ENCODE measurements around the gene ZIC1. TPM values are rescaled to one million over a fixed set of nuclear protein-coding genes. Genes with fewer than 3 reads are reported as not detected.

ZIC1 gene
- total and polyA plus RNA-seq, 7 experiments from 2014 or later: not detected

DNA sequence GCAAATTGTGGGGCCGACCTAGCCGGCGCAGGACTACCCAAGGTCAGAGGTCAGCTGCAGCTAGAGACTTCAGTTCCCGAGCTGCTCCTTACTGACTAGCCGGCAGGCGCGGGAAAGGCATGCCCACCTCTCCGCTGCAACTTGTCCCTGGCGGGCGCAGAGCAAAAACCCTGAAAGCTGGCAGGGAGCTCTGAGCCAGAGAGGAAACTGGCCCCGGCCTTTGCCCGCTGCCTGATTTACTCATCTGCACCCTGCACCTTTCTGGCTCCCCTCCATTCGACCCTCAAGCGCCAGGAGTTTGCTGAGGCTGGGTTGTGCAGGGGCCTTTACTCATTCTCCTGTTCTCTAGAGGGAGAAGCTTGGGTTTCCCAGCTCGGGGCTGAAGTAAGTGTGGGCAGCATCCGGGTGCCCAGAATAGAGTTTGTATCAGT lies 4.3 kb upstream of the ZIC1 start:
- Histone ChIP-seq H3K4me1 (ENCODE audit: control insufficient read depth in 2 of 2, insufficient read depth in 2 of 2, low read length in 2 of 2) (no peaks in the 10 kb centered on the region), H3K36me3 (ENCODE audit: control insufficient read depth in 2 of 3, insufficient read depth in 3 of 3, low read length in 3 of 3) (no peaks in the 10 kb centered on the region), H3K27ac (ENCODE audit: low read depth, low read length) (no peak overlapping the region), H3K4me3 (ENCODE audit: low read length) (no peak overlapping the region), H3K9me3 (ENCODE audit: control insufficient read depth in 2 of 3, low read length in 3 of 3) (peaks cover 0 to 15% (median 0%) of the 10 kb centered on the region in 3 experiments), H3K27me3 (ENCODE audit: control insufficient read depth in 2 of 2, insufficient read depth in 2 of 2, low read length in 2 of 2) (peaks cover 0 to 10% of the 10 kb centered on the region in 2 donors)
- ChIA-PET CTCF (interaction anchor here (0.5 kb wide), 1 partner anchor 12 kb away, joined by 3 read pairs; no protein-coding TSS in a partner anchor), POLR2A (no interaction called here)
- peak overlapping the region in 1 of 10 donors; percentile 38 for H3K4me3 Mint-ChIP-seq
- peaks cover 0 to 66% (median 22%) of the 10 kb centered on the region in 11 donors for H3K9me3 Mint-ChIP-seq
- H3K36me3 Mint-ChIP-seq: peaks cover 0 to 16% (median 5%) of the 10 kb centered on the region in 5 donors
- no peak for DNase-seq
- peaks cover 81 to 92% (median 85%) of the 10 kb centered on the region in 5 donors for H3K27me3 Mint-ChIP-seq
- intact Hi-C loops (cut with micrococcal nuclease): no loop called here
- H3K27ac Mint-ChIP-seq: peak overlapping the region in 1 of 9 donors; percentile 33
- ATAC-seq: no peak
- peaks cover 0 to 20% (median 10%) of the 10 kb centered on the region in 7 donors for H3K4me1 Mint-ChIP-seq

DNA sequence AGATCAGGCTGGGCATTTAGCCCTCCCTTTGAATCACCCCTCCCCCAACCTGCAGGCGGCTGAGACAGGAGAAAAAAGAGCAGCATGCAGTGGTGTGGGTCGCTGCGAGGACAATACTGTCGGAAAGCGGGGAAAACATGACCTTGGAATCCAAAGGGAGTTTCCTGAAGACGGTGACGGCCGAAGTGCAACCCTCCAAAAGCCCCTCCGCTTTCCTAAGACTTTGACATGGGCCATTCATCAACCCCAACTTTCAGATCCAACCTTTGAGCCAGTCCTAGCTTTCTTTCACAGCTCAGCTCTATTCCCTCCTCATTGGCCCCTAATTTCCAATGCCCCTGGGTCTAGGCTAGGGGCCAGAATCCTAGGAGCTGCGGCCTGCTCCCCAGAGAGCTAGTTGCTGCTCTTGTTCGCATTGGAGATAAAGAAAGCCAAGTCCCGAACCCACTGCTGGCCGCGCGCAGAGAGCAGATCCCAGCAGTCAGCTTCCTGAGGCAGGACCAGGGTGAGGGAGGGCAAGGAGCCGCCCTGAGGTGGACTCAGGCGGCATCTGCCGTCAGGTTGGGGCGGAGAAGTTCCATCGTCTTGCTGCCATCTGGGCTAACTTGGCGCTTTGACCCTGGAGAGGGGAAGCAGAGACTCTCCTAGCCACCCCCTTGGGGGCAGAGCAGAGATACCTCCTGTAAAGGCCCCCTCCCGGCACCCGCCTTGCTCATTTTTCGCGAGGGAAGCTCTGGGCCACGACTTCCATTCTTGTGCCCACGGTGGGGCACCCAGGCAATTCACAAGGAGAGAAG lies 3.7 kb upstream of the ZIC1 start:
- Histone ChIP-seq H3K4me1 (ENCODE audit: control insufficient read depth in 2 of 2, insufficient read depth in 2 of 2, low read length in 2 of 2) (no peaks in the 10 kb centered on the region), H3K27me3 (ENCODE audit: control insufficient read depth in 2 of 2, insufficient read depth in 2 of 2, low read length in 2 of 2) (peaks cover 0 to 12% of the 10 kb centered on the region in 2 donors), H3K36me3 (ENCODE audit: control insufficient read depth in 2 of 3, insufficient read depth in 3 of 3, low read length in 3 of 3) (no peaks in the 10 kb centered on the region), H3K9me3 (ENCODE audit: control insufficient read depth in 2 of 3, low read length in 3 of 3) (peaks cover 0 to 15% (median 0%) of the 10 kb centered on the region in 3 experiments), H3K27ac (ENCODE audit: low read depth, low read length) (no peak overlapping the region), H3K4me3 (ENCODE audit: low read length) (no peak overlapping the region)
- H3K36me3 Mint-ChIP-seq: peaks cover 0 to 16% (median 5%) of the 10 kb centered on the region in 5 donors
- peak overlapping the region in 1 of 9 donors; percentile 33 for H3K27ac Mint-ChIP-seq
- DNase-seq: no peak
- intact Hi-C loops (cut with micrococcal nuclease): no loop called here
- H3K4me3 Mint-ChIP-seq: peak overlapping the region in 1 of 10 donors; percentile 38
- H3K4me1 Mint-ChIP-seq: peaks cover 0 to 20% (median 10%) of the 10 kb centered on the region in 7 donors
- peaks cover 0 to 66% (median 22%) of the 10 kb centered on the region in 11 donors for H3K9me3 Mint-ChIP-seq
- H3K27me3 Mint-ChIP-seq: peaks cover 81 to 90% (median 83%) of the 10 kb centered on the region in 5 donors
- ChIA-PET CTCF (no interaction called here), POLR2A (no interaction called here)
- no peak for ATAC-seq

DNA sequence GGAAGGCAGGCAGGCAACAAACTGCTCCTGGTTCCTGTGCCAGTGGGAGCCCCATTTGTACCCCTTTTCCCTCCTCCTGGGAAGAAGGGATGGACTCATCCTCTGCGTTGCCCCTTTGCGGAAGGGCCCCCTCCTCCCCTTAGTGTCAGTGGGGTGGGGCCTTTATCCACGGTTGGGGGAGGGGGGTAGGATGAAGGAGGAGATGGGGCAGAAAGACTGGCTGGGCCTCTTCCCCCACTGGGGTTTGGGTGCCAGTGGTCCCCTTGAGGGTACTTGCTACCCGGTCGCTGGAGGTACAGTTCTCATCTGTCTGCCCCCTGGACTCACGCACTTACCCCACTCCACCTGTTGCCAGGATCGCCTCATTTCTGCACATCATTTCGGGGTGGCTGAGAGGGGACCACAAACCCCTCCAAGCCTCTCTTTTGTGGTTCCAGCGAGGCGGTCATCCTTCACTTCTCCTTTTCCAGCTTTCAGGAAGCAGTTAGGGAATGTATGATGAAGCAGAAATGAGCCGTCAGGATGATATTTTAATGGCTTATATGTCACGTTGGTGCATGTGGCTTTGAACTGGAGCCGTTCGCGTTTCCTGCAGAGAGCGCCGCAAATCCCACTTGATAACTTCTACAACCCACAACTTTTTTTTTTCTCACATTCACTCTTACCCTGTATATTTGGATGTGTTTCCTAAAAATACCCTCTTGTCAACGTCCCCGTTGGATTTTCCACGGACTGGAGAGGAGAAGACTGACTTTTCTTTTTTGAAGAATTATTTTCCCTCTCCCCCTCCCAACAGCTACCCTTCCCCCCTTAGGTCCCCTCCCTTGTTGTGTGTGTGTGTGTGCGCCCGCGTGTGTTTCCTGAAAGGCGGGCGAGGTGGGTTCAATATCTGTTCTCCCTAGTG lies 2.9 kb upstream of the ZIC1 start, which contains the start of gene ZIC4:
Gene ZIC4 (minus strand): TSS at position 516 of the 904 bp plus-strand sequence. CDS start 3,746 bp downstream, outside the sequence.
- intact Hi-C loops (cut with micrococcal nuclease): no loop called here
- Histone ChIP-seq H3K9me3 (ENCODE audit: control insufficient read depth in 2 of 3, low read length in 3 of 3) (peaks cover 0 to 15% (median 0%) of the 10 kb centered on the region in 3 experiments), H3K36me3 (ENCODE audit: control insufficient read depth in 2 of 3, insufficient read depth in 3 of 3, low read length in 3 of 3) (no peaks in the 10 kb centered on the region), H3K27me3 (ENCODE audit: control insufficient read depth in 2 of 2, insufficient read depth in 2 of 2, low read length in 2 of 2) (peaks cover 0 to 21% of the 10 kb centered on the region in 2 donors), H3K27ac (ENCODE audit: low read depth, low read length) (no peak within 1 kb of the TSS), H3K4me3 (ENCODE audit: low read length) (no peak within 1 kb of the TSS), H3K4me1 (ENCODE audit: control insufficient read depth in 2 of 2, insufficient read depth in 2 of 2, low read length in 2 of 2) (no peaks in the 10 kb centered on the region)
- Mint-ChIP-seq H3K9me3 (peaks cover 0 to 61% (median 22%) of the 10 kb centered on the region in 11 donors), H3K4me3 (peak within 1 kb of the TSS in 1 of 10 donors; percentile 18), H3K27me3 (peaks cover 79 to 89% (median 81%) of the 10 kb centered on the region in 5 donors), H3K4me1 (peaks cover 5 to 27% (median 16%) of the 10 kb centered on the region in 7 donors), H3K36me3 (peaks cover 0 to 18% (median 5%) of the 10 kb centered on the region in 5 donors), H3K27ac (peak within 1 kb of the TSS in 2 of 9 donors; percentile 17 to 18)
- ATAC-seq: no peak
- ChIA-PET CTCF (no interaction called here), POLR2A (no interaction called here)
- no peak for DNase-seq

GRCh38 chr3:147407114-147407497 lies 2.1 kb upstream of the ZIC1 start:
- Mint-ChIP-seq H3K27ac (peak overlapping the region in 2 of 9 donors; percentile 13 to 17), H3K4me1 (peaks cover 6 to 34% (median 23%) of the 10 kb centered on the region in 7 donors), H3K4me3 (no peak overlapping the region), H3K9me3 (peaks cover 0 to 60% (median 22%) of the 10 kb centered on the region in 11 donors), H3K27me3 (peaks cover 80 to 87% (median 83%) of the 10 kb centered on the region in 5 donors), H3K36me3 (peaks cover 0 to 21% (median 6%) of the 10 kb centered on the region in 5 donors)
- Histone ChIP-seq H3K4me1 (ENCODE audit: control insufficient read depth in 2 of 2, insufficient read depth in 2 of 2, low read length in 2 of 2) (no peaks in the 10 kb centered on the region), H3K27me3 (ENCODE audit: control insufficient read depth in 2 of 2, insufficient read depth in 2 of 2, low read length in 2 of 2) (peaks cover 0 to 25% of the 10 kb centered on the region in 2 donors), H3K36me3 (ENCODE audit: control insufficient read depth in 2 of 3, insufficient read depth in 3 of 3, low read length in 3 of 3) (no peaks in the 10 kb centered on the region), H3K27ac (ENCODE audit: low read depth, low read length) (no peak overlapping the region), H3K9me3 (ENCODE audit: control insufficient read depth in 2 of 3, low read length in 3 of 3) (peaks cover 0 to 15% (median 0%) of the 10 kb centered on the region in 3 experiments), H3K4me3 (ENCODE audit: low read length) (no peak overlapping the region)
- CTCF ChIA-PET: no interaction called here
- no peak for DNase-seq
- ATAC-seq: no peak
- intact Hi-C loops (cut with micrococcal nuclease): no loop called here
- POLR2A ChIA-PET: no interaction called here

- intact Hi-C loops (cut with micrococcal nuclease): no loop called here
Measured at GRCh38 chr3:147407498-147408187, 1.5 kb upstream of the ZIC1 start.

More at GRCh38 chr3:147407498-147408187, 1.5 kb upstream of the ZIC1 start:
- H3K4me3 Mint-ChIP-seq: peak overlapping the region in 7 of 10 donors; percentile 37 to 70 (median 47)
- Histone ChIP-seq H3K9me3 (ENCODE audit: control insufficient read depth in 2 of 3, low read length in 3 of 3) (peaks cover 0 to 15% (median 0%) of the 10 kb centered on the region in 3 experiments), H3K36me3 (ENCODE audit: control insufficient read depth in 2 of 3, insufficient read depth in 3 of 3, low read length in 3 of 3) (no peaks in the 10 kb centered on the region), H3K4me3 (ENCODE audit: low read length) (no peak overlapping the region), H3K27ac (ENCODE audit: low read depth, low read length) (no peak overlapping the region), H3K27me3 (ENCODE audit: control insufficient read depth in 2 of 2, insufficient read depth in 2 of 2, low read length in 2 of 2) (peaks cover 0 to 25% of the 10 kb centered on the region in 2 donors), H3K4me1 (ENCODE audit: control insufficient read depth in 2 of 2, insufficient read depth in 2 of 2, low read length in 2 of 2) (no peaks in the 10 kb centered on the region)
- CTCF ChIA-PET: no interaction called here
- peak overlapping the region in 2 of 9 donors; percentile 54 to 91 for H3K27ac Mint-ChIP-seq
- no peak for ATAC-seq
- peaks cover 0 to 60% (median 20%) of the 10 kb centered on the region in 11 donors for H3K9me3 Mint-ChIP-seq
- no peak for DNase-seq
- POLR2A ChIA-PET: no interaction called here
- peaks cover 9 to 38% (median 26%) of the 10 kb centered on the region in 7 donors for H3K4me1 Mint-ChIP-seq
- H3K36me3 Mint-ChIP-seq: peaks cover 0 to 21% (median 6%) of the 10 kb centered on the region in 5 donors
- peaks cover 79 to 87% (median 83%) of the 10 kb centered on the region in 5 donors for H3K27me3 Mint-ChIP-seq
